HG02840 (cell line): ENCODE data around the gene ASB1.

Source experiments
- ATAC-seq: cut with Tn5 transposase; IDR thresholded peaks from one replicate; pipeline ENCODE4 v1.9.1; 2021; ENCODE audit warnings: mild to moderate bottlenecking, moderate library complexity, moderate number of reproducible peaks; ENCODE audit not compliant: unreplicated experiment, low FRiP score

The ASB1 gene

GRCh38 chr2:238464389-238464788 is 37.7 kb downstream of the ASB1 start:
- no peak for ATAC-seq

- no peak for ATAC-seq
These were observed 38.9 kb downstream of the ASB1 start for GRCh38 chr2:238465487-238466242.

GRCh38 chr2:238466243-238466756 is 39.6 kb downstream of the ASB1 start:
- no peak for ATAC-seq

GRCh38 chr2:238467062-238467461 is 40.3 kb downstream of the ASB1 start:
- no peak for ATAC-seq

- no peak for ATAC-seq
These were observed 41.1 kb downstream of the ASB1 start for GRCh38 chr2:238467792-238468191.

GRCh38 chr2:238469155-238469554 is 42.4 kb downstream of the ASB1 start:
- no peak for ATAC-seq

GRCh38 chr2:238473014-238473413 is 46.3 kb downstream of the ASB1 start:
- ATAC-seq, result no peak

GRCh38 chr2:238473523-238473922 is 46.8 kb downstream of the ASB1 start:
- no peak for ATAC-seq

- no peak for ATAC-seq
These were observed 48.3 kb downstream of the ASB1 start for GRCh38 chr2:238475034-238475433.

GRCh38 chr2:238475566-238475965 is 48.8 kb downstream of the ASB1 start:
- ATAC-seq, result no peak

GRCh38 chr2:238476258-238476657 is 49.5 kb downstream of the ASB1 start:
- no peak for ATAC-seq

GRCh38 chr2:238478216-238478615 is 51.5 kb downstream of the ASB1 start:
- ATAC-seq, result no peak

- no peak for ATAC-seq
These were observed 53.1 kb downstream of the ASB1 start for GRCh38 chr2:238479847-238480246.

GRCh38 chr2:238483021-238483420 is 56.3 kb downstream of the ASB1 start:
- ATAC-seq, result no peak

- no peak for ATAC-seq
These were observed 56.9 kb downstream of the ASB1 start for GRCh38 chr2:238483656-238484055.

- ATAC-seq, result no peak
These were observed 58.1 kb downstream of the ASB1 start for GRCh38 chr2:238484522-238485452.

- ATAC-seq, result no peak
These were observed 59.6 kb downstream of the ASB1 start for GRCh38 chr2:238486123-238486848.

- no peak for ATAC-seq
These were observed 60.4 kb downstream of the ASB1 start for GRCh38 chr2:238487134-238487533.

GRCh38 chr2:238487652-238488346 is 61.1 kb downstream of the ASB1 start:
- ATAC-seq, result no peak

- no peak for ATAC-seq
These were observed 61.7 kb downstream of the ASB1 start for GRCh38 chr2:238488347-238488826.
